Neural progenitor cell (in vitro differentiated cells): ENCODE results near the gene RYR3. TPM values are rescaled to one million over a fixed set of nuclear protein-coding genes. Genes with fewer than 3 reads are reported as not detected.

Experiments
- DNase-seq: peaks from one replicate; pipeline ENCODE4 v3.0.0-alpha.2; 2016; ENCODE audit warnings: low spot score
- H2AFZ ChIP-seq: fragments of 200-600 bp; sonication (generic); replicated peaks from 2 replicates; pipeline ENCODE4 v1.6.1; 2016; ENCODE audit warnings: antibody characterized with exemption
- H3F3A ChIP-seq: fragments of 200-600 bp; sonication (generic); 2 replicates; pipeline ENCODE4 v1.6.1; 2016; ENCODE audit warnings: antibody characterized with exemption, low read depth
- H3K27ac ChIP-seq: fragments of 200-600 bp; sonication (generic); 2 replicates; pipeline ENCODE4 v1.5.1; 2016; ENCODE audit warnings: mild to moderate bottlenecking
- H3K27me3 ChIP-seq: fragments of 200-600 bp; sonication (generic); 2 replicates; pipeline ENCODE4 v1.6.1; 2016; ENCODE audit warnings: mild to moderate bottlenecking, moderate library complexity
- H3K36me3 ChIP-seq: fragments of 200-600 bp; sonication (generic); 2 replicates; pipeline ENCODE4 v1.5.1; 2016
- H3K4me1 ChIP-seq: fragments of 200-600 bp; sonication (generic); 2 replicates; pipeline ENCODE4 v1.6.1; 2016; ENCODE audit warnings: mixed run types
- H3K4me2 ChIP-seq: fragments of 200-600 bp; sonication (generic); 2 replicates; pipeline ENCODE4 v1.6.1; 2016
- H3K4me3 ChIP-seq: fragments of 200-600 bp; sonication (generic); 2 replicates; pipeline ENCODE4 v1.5.1; 2016
- H3K79me2 ChIP-seq: fragments of 200-600 bp; sonication (generic); 2 replicates; pipeline ENCODE4 v1.6.1; 2016; ENCODE audit warnings: low read depth
- H3K9ac ChIP-seq: fragments of 200-600 bp; sonication (generic); 2 replicates; pipeline ENCODE4 v1.6.1; 2016
- H3K9me3 ChIP-seq: fragments of 200-600 bp; sonication (generic); 2 replicates; pipeline ENCODE4 v1.5.1; 2016; ENCODE audit warnings: low read depth
- H4K20me1 ChIP-seq: fragments of 200-600 bp; sonication (generic); 2 replicates; pipeline ENCODE4 v1.6.1; 2016; ENCODE audit warnings: low read depth
- H3K27ac Mint-ChIP-seq: 3 replicates; pipeline ENCODE4 v1.8.0; 2021; ENCODE audit warnings: mixed read lengths
- H3K27me3 Mint-ChIP-seq: 2 replicates; pipeline ENCODE4 v1.8.0; 2022; ENCODE audit warnings: low read depth, mild to moderate bottlenecking, inconsistent platforms, moderate library complexity, mixed read lengths; ENCODE audit not compliant: insufficient read depth
- H3K36me3 Mint-ChIP-seq: 3 replicates; pipeline ENCODE4 v1.8.0; 2021; ENCODE audit warnings: mixed read lengths
- H3K4me1 Mint-ChIP-seq: 3 replicates; pipeline ENCODE4 v1.8.0; 2021; ENCODE audit warnings: mixed read lengths
- H3K4me3 Mint-ChIP-seq: 3 replicates; pipeline ENCODE4 v1.8.0; 2021; ENCODE audit warnings: mild to moderate bottlenecking, moderate library complexity, mixed read lengths
- H3K9me3 Mint-ChIP-seq: 3 replicates; pipeline ENCODE4 v1.8.0; 2020; ENCODE audit warnings: mixed read lengths
- CTCF ChIP-seq: fragments of 200-600 bp; sonication (generic); IDR thresholded peaks from 2 replicates; pipeline ENCODE4 v1.5.1; 2017; ENCODE audit warnings: antibody characterized with exemption, mild to moderate bottlenecking
- EZH2 ChIP-seq: fragments of 200-600 bp; sonication (generic); IDR thresholded peaks from 2 replicates; pipeline ENCODE4 v1.6.1; 2017; ENCODE audit warnings: antibody characterized with exemption, mild to moderate bottlenecking, moderate library complexity
- EZH2phosphoT487 ChIP-seq: fragments of 200-600 bp; sonication (generic); IDR thresholded peaks from 2 replicates; pipeline ENCODE4 v1.6.1; 2017; ENCODE audit warnings: antibody characterized with exemption
- total RNA-seq: library from RNA; depleted of rRNA; stranded (reverse); fragments of >200 nt; gene quantifications from 2 replicates; pipeline ENCODE4 v1.2.3, GENCODE V29; 2015; ENCODE audit warnings: low replicate concordance

Gene RYR3
- total RNA-seq, 1 donor from 2014 or later, result 2.1 TPM

GRCh38 chr15:33639051-33639450 lies 328.3 kb downstream of the RYR3 start:
- no peak for TF ChIP-seq EZH2
- TF ChIP-seq EZH2phosphoT487, result no peak
- no peak for TF ChIP-seq CTCF
- Histone ChIP-seq H4K20me1 (no peaks in the 10 kb centered on the region), H3K4me1 (no peaks in the 10 kb centered on the region), H3F3A (no peaks in the 10 kb centered on the region), H3K79me2 (no peaks in the 10 kb centered on the region), H3K4me2 (no peak overlapping the region), H2AFZ (no peak overlapping the region), H3K9ac (no peak overlapping the region), H3K4me3 (no peak overlapping the region), H3K36me3 (no peaks in the 10 kb centered on the region), H3K9me3 (no peaks in the 10 kb centered on the region), H3K27me3 (no peaks in the 10 kb centered on the region), H3K27ac (no peak overlapping the region)
- Mint-ChIP-seq H3K4me1 (peaks cover 3% of the 10 kb centered on the region), H3K27me3 (peaks cover 2% of the 10 kb centered on the region), H3K4me3 (no peak overlapping the region), H3K9me3 (no peaks in the 10 kb centered on the region), H3K36me3 (no peaks in the 10 kb centered on the region), H3K27ac (no peak overlapping the region)
- DNase-seq, result no peak

- peaks cover under 1% of the 10 kb centered on the region for H3K27me3 Mint-ChIP-seq
- no peaks in the 10 kb centered on the region for H3K36me3 Mint-ChIP-seq
- no peak overlapping the region for H3K27ac Mint-ChIP-seq
- Histone ChIP-seq H4K20me1 (no peaks in the 10 kb centered on the region), H3K27ac (no peak overlapping the region), H3K9ac (no peak overlapping the region), H2AFZ (no peak overlapping the region), H3F3A (no peaks in the 10 kb centered on the region), H3K36me3 (no peaks in the 10 kb centered on the region), H3K4me1 (no peaks in the 10 kb centered on the region), H3K27me3 (no peaks in the 10 kb centered on the region), H3K9me3 (no peaks in the 10 kb centered on the region), H3K79me2 (no peaks in the 10 kb centered on the region), H3K4me2 (no peak overlapping the region), H3K4me3 (no peak overlapping the region)
- TF ChIP-seq EZH2phosphoT487 (no peak), EZH2 (no peak), CTCF (no peak)
- H3K4me1 Mint-ChIP-seq, result peaks cover 3% of the 10 kb centered on the region
- DNase-seq, result no peak
- no peak overlapping the region for H3K4me3 Mint-ChIP-seq
- H3K9me3 Mint-ChIP-seq, result no peaks in the 10 kb centered on the region
Observed at GRCh38 chr15:33639456-33639855, 328.7 kb downstream of the RYR3 start.

GRCh38 chr15:33639978-33640377 lies 329.2 kb downstream of the RYR3 start:
- Mint-ChIP-seq H3K4me1 (peaks cover 3% of the 10 kb centered on the region), H3K4me3 (no peak overlapping the region), H3K27me3 (no peaks in the 10 kb centered on the region), H3K36me3 (no peaks in the 10 kb centered on the region), H3K27ac (no peak overlapping the region), H3K9me3 (no peaks in the 10 kb centered on the region)
- DNase-seq, result peak; percentile 30
- TF ChIP-seq CTCF (no peak), EZH2phosphoT487 (no peak), EZH2 (no peak)
- no peaks in the 10 kb centered on the region for H3K79me2 ChIP-seq
- no peaks in the 10 kb centered on the region for H3F3A ChIP-seq
- H3K36me3 ChIP-seq, result no peaks in the 10 kb centered on the region
- no peaks in the 10 kb centered on the region for H4K20me1 ChIP-seq
- no peak overlapping the region for H3K4me3 ChIP-seq
- H3K9ac ChIP-seq, result no peak overlapping the region
- H3K4me1 ChIP-seq, result no peaks in the 10 kb centered on the region
- H3K4me2 ChIP-seq, result no peak overlapping the region
- H3K27ac ChIP-seq, result no peak overlapping the region
- H3K9me3 ChIP-seq, result no peaks in the 10 kb centered on the region
- H3K27me3 ChIP-seq, result no peaks in the 10 kb centered on the region
- no peak overlapping the region for H2AFZ ChIP-seq
